ENCODE data around the gene PTPRK. TPM values are rescaled to one million over a fixed set of nuclear protein-coding genes. Genes with fewer than 3 reads are reported as not detected.

PTPRK gene
- total RNA-seq, 2 donors from 2014 or later = 94.1 to 117 TPM

- intact Hi-C loops (cut with DNase I) = no loop called here
- Histone ChIP-seq H3K9ac (ENCODE audit: low read depth in 2 of 2, low read length in 2 of 2) (no peak overlapping the region), H3K4me3 (no peak overlapping the region), H3K9me3 (no peaks in the 10 kb centered on the region), H3K27me3 (no peaks in the 10 kb centered on the region), H3K4me1 (no peaks in the 10 kb centered on the region), H3K36me3 (no peaks in the 10 kb centered on the region), H3K27ac (no peak overlapping the region)
- DNase-seq = no peak
- no peak for TF ChIP-seq CTCF (IDR thresholded peaks at IDR 0.05)
Observed at GRCh38 chr6:128400875-128401274, 119.5 kb downstream of the PTPRK start.

- no peaks in the 10 kb centered on the region for H3K27me3 ChIP-seq
- H3K27ac ChIP-seq = no peak overlapping the region
- H3K4me1 ChIP-seq = no peaks in the 10 kb centered on the region
- H3K4me3 ChIP-seq = no peak overlapping the region
- no peaks in the 10 kb centered on the region for H3K9me3 ChIP-seq
- H3K9ac ChIP-seq (ENCODE audit: low read depth in 2 of 2, low read length in 2 of 2) = no peak overlapping the region
- no peak for DNase-seq
- TF ChIP-seq CTCF (IDR thresholded peaks at IDR 0.05) = no peak
- no peaks in the 10 kb centered on the region for H3K36me3 ChIP-seq
- intact Hi-C loops (cut with DNase I) = no loop called here
Observed at GRCh38 chr6:128397996-128398395, 122.4 kb downstream of the PTPRK start.

GRCh38 chr6:128395596-128395995 is 124.8 kb downstream of the PTPRK start:
- Histone ChIP-seq H3K4me3 (no peak overlapping the region), H3K27ac (no peak overlapping the region), H3K36me3 (no peaks in the 10 kb centered on the region), H3K27me3 (no peaks in the 10 kb centered on the region), H3K9ac (ENCODE audit: low read depth in 2 of 2, low read length in 2 of 2) (no peak overlapping the region), H3K4me1 (no peaks in the 10 kb centered on the region), H3K9me3 (no peaks in the 10 kb centered on the region)
- TF ChIP-seq CTCF (IDR thresholded peaks at IDR 0.05) = no peak
- intact Hi-C loops (cut with DNase I) = no loop called here
- DNase-seq = no peak

- Histone ChIP-seq H3K27ac (no peak overlapping the region), H3K9me3 (no peaks in the 10 kb centered on the region), H3K4me3 (no peak overlapping the region), H3K27me3 (no peaks in the 10 kb centered on the region), H3K36me3 (no peaks in the 10 kb centered on the region), H3K9ac (ENCODE audit: low read depth in 2 of 2, low read length in 2 of 2) (no peak overlapping the region), H3K4me1 (no peaks in the 10 kb centered on the region)
- intact Hi-C loops (cut with DNase I) = no loop called here
- DNase-seq = no peak
- no peak for TF ChIP-seq CTCF (IDR thresholded peaks at IDR 0.05)
Observed at GRCh38 chr6:128395188-128395587, 125.2 kb downstream of the PTPRK start.

- H3K4me3 ChIP-seq = no peak overlapping the region
- TF ChIP-seq CTCF (IDR thresholded peaks at IDR 0.05) = no peak
- H3K9me3 ChIP-seq = no peaks in the 10 kb centered on the region
- no peak for DNase-seq
- no peaks in the 10 kb centered on the region for H3K36me3 ChIP-seq
- H3K27ac ChIP-seq = no peak overlapping the region
- intact Hi-C loops (cut with DNase I) = no loop called here
- H3K4me1 ChIP-seq = no peaks in the 10 kb centered on the region
- H3K9ac ChIP-seq (ENCODE audit: low read depth in 2 of 2, low read length in 2 of 2) = no peak overlapping the region
- H3K27me3 ChIP-seq = no peaks in the 10 kb centered on the region
Observed at GRCh38 chr6:128394167-128394566, 126.2 kb downstream of the PTPRK start.

Measured in colonic mucosa (tissue), 4 donors.